DND-41 (cell line): ENCODE data around the gene GRIP2.

Experiments
- ATAC-seq: fragments of 200-7000 bp; cut with Tn5 transposase; 3 replicates; pipeline ENCODE4 v1.9.1; 2021; ENCODE audit warnings: low read depth; ENCODE audit not compliant: insufficient read depth
- DNase-seq: peaks from one replicate; pipeline ENCODE4 v3.0.0-alpha.2; 2020
- H2AFZ ChIP-seq: 2 replicates; pipeline ENCODE4 v1.6.0; 2012; ENCODE audit warnings: low read depth, low read length
- H3K27ac ChIP-seq: 2 replicates; pipeline ENCODE4 v1.5.1; 2012; ENCODE audit warnings: low read length, inconsistent platforms
- H3K27me3 ChIP-seq: fragments of 200-600 bp; sonication (generic); 2 replicates; pipeline ENCODE4 v1.6.0; 2012; ENCODE audit warnings: low read length, mild to moderate bottlenecking, inconsistent platforms; ENCODE audit not compliant: insufficient read depth, poor library complexity
- H3K36me3 ChIP-seq: 2 replicates; pipeline ENCODE4 v1.5.1; 2012; ENCODE audit warnings: low read length, inconsistent platforms; ENCODE audit not compliant: insufficient read depth
- H3K4me1 ChIP-seq: 2 replicates; pipeline ENCODE4 v1.5.1; 2012; ENCODE audit warnings: mild to moderate bottlenecking, low read length; ENCODE audit not compliant: insufficient read depth
- H3K4me2 ChIP-seq: 2 replicates; pipeline ENCODE4 v1.6.0; 2012; ENCODE audit warnings: mild to moderate bottlenecking, moderate library complexity, low read length, inconsistent platforms; ENCODE audit not compliant: insufficient read depth
- H3K4me3 ChIP-seq, 2 experiments: fragments of 200-600 bp in 1 of 2; shearing (Covaris generic) in 1 of 2; 2 replicates each; pipeline ENCODE4 v1.5.1; 2012 to 2016; ENCODE audit warnings: inconsistent platforms in 2 of 2, low read length in 2 of 2, mild to moderate bottlenecking in 2 of 2, low read depth in 1 of 2, moderate library complexity in 1 of 2
- H3K79me2 ChIP-seq: 2 replicates; pipeline ENCODE4 v1.6.0; 2012; ENCODE audit warnings: low read length, inconsistent platforms; ENCODE audit not compliant: insufficient read depth
- H3K9ac ChIP-seq: 2 replicates; pipeline ENCODE4 v1.6.0; 2012; ENCODE audit warnings: low read depth, mild to moderate bottlenecking, inconsistent platforms, low read length, moderate library complexity
- H3K9me3 ChIP-seq: 2 replicates; pipeline ENCODE4 v1.5.1; 2012; ENCODE audit warnings: low read length, moderate library complexity, mild to moderate bottlenecking, inconsistent platforms; ENCODE audit not compliant: insufficient read depth, severe bottlenecking
- H4K20me1 ChIP-seq: 2 replicates; pipeline ENCODE4 v1.6.0; 2012; ENCODE audit warnings: low read length; ENCODE audit not compliant: insufficient read depth
- EZH2 ChIP-seq: IDR thresholded peaks from 3 replicates; pipeline ENCODE4 v1.6.1; 2012; ENCODE audit warnings: borderline replicate concordance, low read depth, mild to moderate bottlenecking, moderate library complexity, low read length, inconsistent platforms; ENCODE audit not compliant: severe bottlenecking
- TF ChIP-seq, protein P1 (sequence below): IDR thresholded peaks from 2 replicates; pipeline ENCODE4 v1.5.1; 2012; ENCODE audit warnings: borderline replicate concordance, low read length, moderate library complexity, mild to moderate bottlenecking; ENCODE audit not compliant: poor library complexity, severe bottlenecking; ENCODE audit errors: extremely low read depth

Gene GRIP2

DNA sequence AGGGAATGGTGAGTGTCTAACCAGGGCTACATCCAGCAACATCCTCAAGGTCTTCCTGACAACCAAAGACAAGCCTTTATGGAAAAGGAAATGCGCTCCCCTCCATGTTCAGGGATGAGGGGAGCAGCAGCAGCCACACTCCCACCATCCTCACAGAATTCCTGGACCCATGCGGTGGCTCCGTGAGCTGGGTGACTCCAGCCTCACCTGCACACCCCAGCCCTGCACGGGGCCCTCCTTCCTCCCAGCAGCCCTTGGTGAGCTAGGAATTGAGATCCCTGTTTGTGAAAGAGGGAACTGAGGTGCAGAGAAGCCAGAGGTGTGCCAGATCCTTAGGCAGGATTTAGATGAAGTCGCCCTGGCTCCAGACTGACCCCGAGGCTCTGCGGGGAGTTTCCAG, 52.3 kb downstream of the GRIP2 start:
- Histone ChIP-seq H4K20me1 (no peaks in the 10 kb centered on the region; the same call in 1 of the 2 replicates), H3K4me2 (no peak overlapping the region)

DNA sequence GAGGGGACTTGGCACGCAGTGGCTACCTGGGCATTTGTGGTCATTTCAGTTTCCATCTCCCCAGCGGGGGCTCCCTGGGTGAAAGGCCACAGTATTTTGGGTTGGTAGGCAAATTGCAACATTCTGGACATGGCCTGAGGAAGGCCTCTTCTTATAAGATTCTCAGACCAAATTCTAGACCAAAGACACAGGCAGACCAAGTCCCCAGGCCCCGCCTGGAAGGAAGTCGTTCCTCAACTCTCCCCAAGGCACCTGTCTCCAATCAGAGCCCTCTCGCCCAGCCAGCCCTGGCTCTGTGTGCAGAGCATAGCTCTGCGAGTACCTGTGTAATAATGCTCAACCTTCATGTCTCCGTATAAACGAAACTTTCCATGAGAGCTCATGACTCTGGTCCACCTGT, 53.1 kb downstream of the GRIP2 start:
- Histone ChIP-seq H3K9me3 (no peaks in the 10 kb centered on the region), H3K9ac (no peak overlapping the region), H3K4me3 (no peak overlapping the region), H3K36me3 (peaks cover 26% of the 10 kb centered on the region; the same call in 1 of the 2 replicates), H2AFZ (no peak overlapping the region), H3K4me2 (no peak overlapping the region), H3K27me3 (no peaks in the 10 kb centered on the region), H3K79me2 (no peaks in the 10 kb centered on the region), H3K4me1 (no peaks in the 10 kb centered on the region), H4K20me1 (no peaks in the 10 kb centered on the region; the same call in 1 of the 2 replicates), H3K27ac (no peak overlapping the region)
- ATAC-seq (no peak), DNase-seq (no peak)
- TF ChIP-seq, protein P1, sequence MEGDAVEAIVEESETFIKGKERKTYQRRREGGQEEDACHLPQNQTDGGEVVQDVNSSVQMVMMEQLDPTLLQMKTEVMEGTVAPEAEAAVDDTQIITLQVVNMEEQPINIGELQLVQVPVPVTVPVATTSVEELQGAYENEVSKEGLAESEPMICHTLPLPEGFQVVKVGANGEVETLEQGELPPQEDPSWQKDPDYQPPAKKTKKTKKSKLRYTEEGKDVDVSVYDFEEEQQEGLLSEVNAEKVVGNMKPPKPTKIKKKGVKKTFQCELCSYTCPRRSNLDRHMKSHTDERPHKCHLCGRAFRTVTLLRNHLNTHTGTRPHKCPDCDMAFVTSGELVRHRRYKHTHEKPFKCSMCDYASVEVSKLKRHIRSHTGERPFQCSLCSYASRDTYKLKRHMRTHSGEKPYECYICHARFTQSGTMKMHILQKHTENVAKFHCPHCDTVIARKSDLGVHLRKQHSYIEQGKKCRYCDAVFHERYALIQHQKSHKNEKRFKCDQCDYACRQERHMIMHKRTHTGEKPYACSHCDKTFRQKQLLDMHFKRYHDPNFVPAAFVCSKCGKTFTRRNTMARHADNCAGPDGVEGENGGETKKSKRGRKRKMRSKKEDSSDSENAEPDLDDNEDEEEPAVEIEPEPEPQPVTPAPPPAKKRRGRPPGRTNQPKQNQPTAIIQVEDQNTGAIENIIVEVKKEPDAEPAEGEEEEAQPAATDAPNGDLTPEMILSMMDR, result no peak
- no peak for TF ChIP-seq EZH2

More for the DNA sequence above, 52.3 kb downstream of the GRIP2 start:
- Histone ChIP-seq H3K27me3 (no peaks in the 10 kb centered on the region), H2AFZ (no peak overlapping the region), H3K4me1 (no peaks in the 10 kb centered on the region), H3K9ac (no peak overlapping the region), H3K36me3 (peaks cover 21% of the 10 kb centered on the region; the same call in 1 of the 2 replicates), H3K79me2 (no peaks in the 10 kb centered on the region), H3K27ac (no peak overlapping the region), H3K9me3 (no peaks in the 10 kb centered on the region), H3K4me3 (no peak overlapping the region)
- TF ChIP-seq, protein P1, result no peak
- TF ChIP-seq EZH2, result no peak
- DNase-seq, result no peak
- ATAC-seq, result no peak

DNA sequence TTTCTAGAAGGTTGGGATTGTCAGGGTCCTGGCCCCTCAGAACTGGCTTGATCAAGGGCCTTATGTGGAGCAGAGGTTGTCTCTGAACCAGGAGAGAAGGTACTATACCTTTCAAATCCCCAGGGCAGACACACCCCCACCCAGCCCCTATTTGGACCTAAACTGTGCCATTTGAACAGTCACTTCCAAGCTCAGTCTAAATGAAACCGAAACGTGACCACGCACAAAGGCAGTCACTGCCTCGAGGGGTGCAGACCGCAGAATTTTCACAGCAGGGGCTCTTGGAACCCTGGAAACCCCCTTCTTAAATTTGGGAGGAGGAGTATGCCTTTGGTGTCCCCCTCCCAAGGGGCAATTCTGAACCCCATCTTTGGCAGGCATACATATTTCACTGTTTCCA, 53.7 kb downstream of the GRIP2 start:
- TF ChIP-seq EZH2, result no peak
- TF ChIP-seq, protein P1, result no peak
- Histone ChIP-seq H4K20me1 (no peaks in the 10 kb centered on the region; the same call in 1 of the 2 replicates), H3K9me3 (no peaks in the 10 kb centered on the region), H3K27ac (no peak overlapping the region), H3K4me3 (no peak overlapping the region), H3K4me1 (no peaks in the 10 kb centered on the region), H3K79me2 (no peaks in the 10 kb centered on the region), H3K36me3 (peaks cover 32% of the 10 kb centered on the region; the same call in 1 of the 2 replicates), H2AFZ (no peak overlapping the region), H3K9ac (no peak overlapping the region), H3K27me3 (no peaks in the 10 kb centered on the region), H3K4me2 (no peak overlapping the region)
- ATAC-seq (no peak), DNase-seq (no peak)

DNA sequence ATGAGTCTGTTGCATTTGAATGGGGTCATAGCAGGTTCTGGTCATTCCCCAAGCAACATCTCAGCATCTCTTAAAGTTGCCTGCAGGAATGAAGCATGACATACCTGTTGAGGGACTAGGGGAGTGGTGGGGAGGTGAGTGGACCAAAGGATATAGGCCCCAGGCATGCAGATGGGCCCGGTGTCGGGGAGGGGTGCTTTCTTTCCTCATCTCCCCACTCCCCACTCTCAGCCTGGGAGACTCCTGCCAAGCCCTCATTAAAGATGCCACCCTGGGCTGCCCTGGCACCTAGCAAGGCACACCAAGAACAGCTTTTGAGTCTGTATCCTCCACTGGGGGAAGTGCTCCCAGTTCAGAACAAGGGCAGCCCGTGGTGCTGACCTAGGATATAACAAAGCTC, 54.2 kb downstream of the GRIP2 start:
- Histone ChIP-seq H3K27me3 (no peaks in the 10 kb centered on the region), H3K9ac (no peak overlapping the region), H3K36me3 (peaks cover 33% of the 10 kb centered on the region; the same call in 1 of the 2 replicates), H3K79me2 (no peaks in the 10 kb centered on the region), H3K4me2 (no peak overlapping the region), H3K4me3 (no peak overlapping the region), H2AFZ (no peak overlapping the region), H3K4me1 (no peaks in the 10 kb centered on the region), H3K9me3 (no peaks in the 10 kb centered on the region), H4K20me1 (no peaks in the 10 kb centered on the region; the same call in 1 of the 2 replicates), H3K27ac (no peak overlapping the region)
- no peak for TF ChIP-seq EZH2
- TF ChIP-seq, protein P1, result no peak
- DNase-seq, result no peak
- no peak for ATAC-seq
